RPMI7951 (cell line): ENCODE data around the gene ZNF764. TPM values are rescaled to one million over a fixed set of nuclear protein-coding genes. Genes with fewer than 3 reads are reported as not detected.
"Not testable (repeated sequence)": the region's sequence is repeated elsewhere in the genome, so short reads cannot be mapped to it uniquely, and the experiment has no call there.

Source experiments
- DNase-seq: peaks from one replicate; pipeline ENCODE4 v3.0.0-alpha.2; 2012; ENCODE audit warnings: low read depth
- total RNA-seq: library from RNA; depleted of rRNA; stranded (reverse); fragments of >200 nt; shearing (Covaris generic); gene quantifications from 2 replicates; pipeline ENCODE4 v1.2.3, GENCODE V29; 2014

The ZNF764 gene
- total RNA-seq, 1 experiment from 2014 or later, result 3.6 TPM

- peak; percentile 64 for DNase-seq
Measured at GRCh38 chr16:30527635-30528178, 30.5 kb downstream of the ZNF764 start.

DNA sequence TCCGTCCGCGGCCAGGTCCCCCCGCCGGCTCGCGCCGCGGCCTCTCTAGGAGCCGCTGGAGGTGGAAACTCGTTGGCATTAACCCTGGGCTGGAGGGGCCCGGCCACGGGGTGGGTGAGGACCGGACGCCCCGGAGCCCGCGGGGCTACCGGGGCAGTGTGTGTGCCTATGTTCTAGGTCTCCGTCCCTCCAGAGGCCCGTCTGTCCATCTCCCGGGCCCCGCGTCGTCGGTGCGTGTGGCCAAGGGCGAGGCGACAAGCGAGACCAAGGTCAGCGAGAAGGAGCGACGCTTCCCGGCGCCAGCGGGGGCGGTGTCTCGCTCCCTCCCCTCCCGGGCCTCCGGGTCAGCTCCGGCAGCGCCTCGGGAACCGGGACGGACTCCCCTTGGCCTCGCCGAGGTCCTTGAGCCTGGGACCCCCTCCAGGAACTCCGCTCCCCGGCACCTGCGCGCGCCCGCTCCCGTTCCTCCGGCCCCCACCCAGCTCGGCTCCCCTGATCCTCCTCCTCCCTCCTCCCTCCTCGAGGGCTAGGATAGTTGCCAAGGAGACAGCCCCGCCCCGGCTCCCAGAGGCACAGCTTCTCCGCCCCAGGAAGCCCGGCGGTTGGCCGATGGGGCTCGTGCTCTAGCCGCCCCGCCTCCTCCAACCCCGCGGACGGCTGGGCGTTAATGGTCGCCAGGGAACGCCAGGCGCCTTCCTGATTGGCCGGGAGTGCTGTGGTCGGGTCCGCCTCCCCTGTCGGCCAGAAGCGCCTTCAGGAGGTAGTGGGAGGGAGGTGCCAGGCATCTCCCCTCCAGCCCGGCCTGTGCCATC lies 31.1 kb downstream of the ZNF764 start:
- peak; percentile 97 for DNase-seq

DNA sequence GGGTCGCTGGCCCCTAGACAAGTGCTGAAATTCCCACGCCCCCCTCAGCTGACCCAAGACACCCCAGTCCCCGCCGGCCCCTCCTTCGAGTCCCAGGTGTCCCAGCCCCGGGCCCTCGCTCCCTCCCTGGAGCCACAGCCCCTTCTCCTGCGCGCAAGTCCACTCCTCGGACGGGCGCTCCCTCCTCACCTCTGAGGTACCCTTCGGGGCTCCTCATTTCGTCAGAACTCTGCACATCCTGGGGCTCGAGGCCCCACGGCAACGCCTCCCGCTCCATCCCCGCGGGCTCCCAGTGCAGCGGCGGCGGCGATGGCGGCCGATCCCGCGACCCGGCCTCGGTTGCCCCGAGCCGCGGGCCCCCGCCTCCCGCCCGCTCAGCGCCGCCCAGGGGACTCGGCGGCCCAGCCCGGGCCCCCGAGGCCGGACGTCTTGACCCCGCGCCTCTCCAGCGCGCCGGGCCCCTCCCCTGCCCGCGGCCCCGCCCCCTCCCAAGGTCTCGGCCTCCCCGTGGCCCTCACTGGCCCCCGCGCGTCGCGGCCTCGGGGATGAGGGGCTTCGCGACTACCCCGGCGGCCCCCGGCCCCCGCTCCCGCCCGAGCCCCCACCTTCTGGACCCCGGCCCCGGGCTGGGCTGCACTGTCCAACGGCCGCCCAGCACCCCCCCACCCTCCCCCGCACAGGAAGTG lies 31.9 kb downstream of the ZNF764 start, which contains the start of gene ZNF768:
Gene ZNF768, minus strand, starts transcription at position 430 of the 686 bp plus-strand sequence. Its CDS starts 153 bp downstream, at position 277.
- DNase-seq, result peak; percentile 48

- DNase-seq, result no peak
Measured at GRCh38 chr16:30525844-30526136, 32.4 kb downstream of the ZNF764 start.

- no peak for DNase-seq
Measured at GRCh38 chr16:30524575-30525568, 33.3 kb downstream of the ZNF764 start.

- no peak for DNase-seq
Measured at GRCh38 chr16:30523768-30524574, 34.2 kb downstream of the ZNF764 start.

- DNase-seq, result not testable (repeated sequence)
Measured at GRCh38 chr16:30522702-30523463, 35.3 kb downstream of the ZNF764 start.

DNA sequence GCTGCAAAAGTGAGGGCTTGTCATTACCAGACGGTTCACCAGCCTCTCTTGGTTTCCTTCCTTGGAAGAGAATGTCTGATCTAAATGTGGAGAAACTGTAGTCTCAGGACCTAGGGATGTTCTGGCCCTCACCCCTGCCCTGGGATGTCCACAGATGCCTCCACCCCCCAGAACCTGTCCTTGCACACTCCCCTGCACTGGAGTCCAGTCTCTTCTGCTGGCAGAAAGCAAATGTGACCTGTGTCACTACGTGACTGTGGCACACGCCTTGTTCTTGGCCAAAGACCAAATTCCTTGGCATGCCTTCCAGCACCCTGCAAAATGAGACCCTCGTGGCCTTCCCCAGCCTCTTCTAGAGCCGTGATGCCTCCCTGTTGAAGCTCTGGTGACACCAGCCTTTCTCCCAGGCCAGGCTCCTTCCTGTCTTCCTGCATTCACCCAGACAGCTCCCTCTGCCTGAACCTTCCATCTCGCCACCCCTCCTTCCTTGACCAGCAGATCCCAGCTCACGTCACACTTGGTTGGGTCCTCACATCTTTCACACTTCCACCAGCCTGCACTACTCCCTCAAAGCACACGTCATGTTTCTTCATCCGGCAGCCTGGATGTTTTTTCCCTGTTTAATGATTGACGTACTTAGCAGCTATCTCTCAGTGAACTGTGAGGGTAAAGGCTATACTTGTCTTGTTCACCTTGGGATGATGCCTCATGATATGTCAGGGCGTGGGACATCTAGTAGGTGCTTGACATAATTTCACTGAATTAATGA lies 36.1 kb downstream of the ZNF764 start:
- no peak for DNase-seq

DNA sequence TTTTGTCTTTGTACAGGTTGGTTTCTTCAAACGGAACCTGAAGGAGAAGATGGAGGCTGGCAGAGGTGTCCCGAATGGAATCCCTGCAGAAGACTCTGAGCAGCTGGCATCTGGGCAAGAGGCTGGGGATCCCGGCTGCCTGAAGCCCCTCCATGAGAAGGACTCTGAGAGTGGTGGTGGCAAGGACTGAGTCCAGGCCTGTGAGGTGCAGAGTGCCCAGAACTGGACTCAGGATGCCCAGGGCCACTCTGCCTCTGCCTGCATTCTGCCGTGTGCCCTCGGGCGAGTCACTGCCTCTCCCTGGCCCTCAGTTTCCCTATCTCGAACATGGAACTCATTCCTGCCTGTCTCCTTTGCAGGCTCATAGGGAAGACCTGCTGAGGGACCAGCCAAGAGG lies 36.7 kb downstream of the ZNF764 start:
- DNase-seq, result no peak

DNA sequence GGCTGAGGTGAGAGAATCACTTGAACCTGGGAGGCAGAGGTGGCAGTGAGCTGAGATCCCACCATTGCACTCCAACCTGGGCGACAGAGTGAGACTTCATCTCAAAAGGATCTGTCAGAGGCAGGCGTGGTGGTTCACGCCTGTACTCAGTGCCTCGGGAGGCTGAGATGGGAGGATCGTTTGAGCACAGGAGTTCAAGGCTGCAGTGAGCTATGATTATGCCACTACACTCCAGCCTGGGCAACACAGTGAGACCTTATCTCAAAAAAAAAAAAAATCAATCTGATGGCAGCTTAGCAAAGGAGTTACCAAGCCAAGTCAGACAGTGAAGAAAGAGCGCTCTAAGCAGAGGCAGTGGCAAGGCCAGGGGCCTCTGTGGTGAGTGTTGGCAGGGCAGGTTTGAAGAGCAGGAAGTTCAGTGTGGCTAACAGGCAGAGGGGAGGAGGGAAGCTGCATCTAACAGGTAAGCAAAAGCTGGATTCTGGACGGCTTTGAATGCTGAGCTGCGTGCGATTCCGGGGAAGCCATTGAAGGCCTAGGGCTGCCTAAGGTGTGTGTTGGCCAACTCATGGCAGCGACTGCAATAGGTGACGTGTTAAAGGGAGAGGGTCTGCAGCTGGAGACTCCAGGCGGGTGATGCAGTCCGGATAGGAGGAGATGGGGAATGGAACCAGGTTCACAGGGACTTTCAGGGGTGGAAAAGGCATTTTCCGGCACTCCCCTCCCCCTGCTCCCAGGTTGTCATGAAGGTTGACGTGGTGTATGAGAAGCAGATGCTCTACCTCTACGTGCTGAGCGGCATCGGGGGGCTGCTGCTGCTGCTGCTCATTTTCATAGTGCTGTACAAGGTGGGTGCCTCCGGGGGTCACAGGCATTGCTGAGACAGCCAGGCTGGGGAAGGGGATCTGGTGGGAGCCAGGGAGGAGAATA lies 38.8 kb downstream of the ZNF764 start:
- no peak for DNase-seq

DNA sequence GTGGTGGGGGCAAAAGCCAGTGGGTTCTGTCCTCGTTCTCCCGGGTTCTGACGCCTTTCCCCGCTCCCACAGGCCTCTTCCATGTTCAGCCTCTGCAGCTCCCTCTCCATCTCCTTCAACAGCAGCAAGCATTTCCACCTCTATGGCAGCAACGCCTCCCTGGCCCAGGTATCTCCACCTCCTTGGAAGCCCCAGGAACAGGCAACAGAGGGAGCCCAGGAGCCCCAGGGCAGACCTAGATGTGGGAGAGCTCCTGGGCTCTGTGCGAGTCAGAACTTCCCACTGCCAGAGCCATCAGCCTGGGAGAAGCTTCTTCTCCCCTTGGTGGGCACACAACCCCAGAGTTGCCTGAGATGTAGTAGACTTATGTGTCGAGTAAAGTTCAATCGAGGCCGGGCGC lies 39.6 kb downstream of the ZNF764 start:
- DNase-seq, result no peak

DNA sequence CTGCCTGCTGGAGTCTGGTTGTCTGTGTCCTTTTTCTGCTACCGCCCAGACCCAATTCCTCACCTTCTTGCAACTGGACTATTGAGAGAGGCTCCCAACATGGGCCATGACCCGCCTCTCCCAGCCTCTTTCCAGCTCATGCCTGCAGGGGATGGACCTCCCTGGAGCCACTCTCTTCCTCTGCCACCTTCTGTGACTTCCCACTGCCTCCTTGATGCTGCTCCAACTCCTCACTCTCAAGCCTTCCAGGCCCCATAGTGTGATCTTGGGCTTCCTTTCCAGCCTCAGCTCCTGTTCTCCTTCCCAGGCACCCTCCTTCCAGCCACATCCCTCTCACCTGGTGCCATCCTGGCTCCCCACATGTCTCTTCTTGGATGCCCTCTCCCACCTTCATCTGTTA lies 42.9 kb downstream of the ZNF764 start:
- no peak for DNase-seq

DNA sequence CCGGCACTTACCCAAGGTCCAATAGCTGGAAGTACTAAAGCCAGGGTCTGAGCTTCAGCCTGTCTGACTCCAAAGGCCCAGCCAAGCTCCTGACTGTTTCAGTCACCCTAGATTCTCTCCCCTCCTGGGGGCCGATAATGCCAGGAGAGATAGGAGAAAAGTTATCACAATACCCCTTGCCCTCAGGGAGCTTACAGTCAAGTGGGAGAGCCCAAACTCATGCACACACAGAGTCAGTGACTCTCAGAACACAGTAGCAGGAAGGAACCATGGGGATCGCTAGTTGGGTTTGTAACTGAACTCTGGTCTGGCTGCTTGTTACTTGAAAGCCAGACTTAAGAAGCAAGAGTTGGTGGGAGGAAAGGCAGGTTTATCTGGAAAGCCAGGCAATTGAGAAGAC lies 46.7 kb downstream of the ZNF764 start:
- DNase-seq, result no peak

- DNase-seq, result no peak
Measured at GRCh38 chr16:30510376-30510938, 47.7 kb downstream of the ZNF764 start.

DNA sequence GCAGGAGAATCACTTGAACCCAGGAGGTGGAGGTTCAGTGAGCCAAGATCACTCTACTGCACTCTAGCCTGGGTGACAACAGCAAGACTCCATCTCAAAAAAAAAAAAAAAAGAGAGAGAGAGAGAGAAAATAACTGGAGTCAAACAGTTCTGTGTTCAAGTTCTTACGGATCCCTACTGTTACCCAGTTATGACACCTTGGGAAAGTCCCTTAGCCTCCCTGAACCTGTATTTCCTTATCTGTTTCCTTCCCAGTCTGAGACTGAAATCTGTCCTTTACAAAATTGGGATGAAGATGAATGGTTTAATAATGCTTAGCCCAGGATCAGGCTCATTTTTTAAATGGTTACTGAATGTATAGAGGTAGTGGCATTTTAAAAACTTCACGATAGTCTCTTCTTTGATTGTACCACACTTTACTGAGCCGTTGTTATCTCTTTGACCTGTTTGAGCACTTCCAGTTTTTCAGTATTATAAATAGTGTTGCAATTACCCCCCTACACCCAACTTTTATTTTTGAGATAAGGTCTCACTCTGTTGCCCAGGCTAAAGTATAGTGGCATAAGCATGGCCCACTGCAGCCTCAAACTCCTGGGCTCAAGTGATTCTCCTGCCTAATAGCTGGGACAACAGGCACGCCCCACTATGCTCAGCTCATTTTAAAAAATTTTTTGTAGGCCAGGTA lies 49.0 kb downstream of the ZNF764 start:
- no peak for DNase-seq
